T-cell (primary cell): ENCODE data around the gene CHRDL1. TPM values are rescaled to one million over a fixed set of nuclear protein-coding genes. Genes with fewer than 3 reads are reported as not detected.
"Not testable (repeated sequence)": the region's sequence is repeated elsewhere in the genome, so short reads cannot be mapped to it uniquely, and the experiment has no call there.

ENCODE experiments used
- ATAC-seq, 4 experiments: fragments of 200-7000 bp in 3 of 4; fragments of 150-1000 bp in 1 of 4; cut with Tn5 transposase; replicated peaks in 1 of 4; 1 replicate in 3 of 4; 2 replicates in 1 of 4; pipeline ENCODE4 v1.10.0; 2021; ENCODE audit warnings: moderate library complexity in 3 of 4, mild to moderate bottlenecking in 2 of 4, moderate number of reproducible peaks in 1 of 4
- CTCF ChIA-PET, 2 donors: fragments of 300-600 bp; sonication (Branson Sonifier 250); formaldehyde crosslinking; loops; one replicate each; lab custom pipeline; 2022; ENCODE audit warnings: antibody characterized with exemption in 2 of 2; lab: Charles Lee
- POLR2A ChIA-PET, 2 donors: fragments of 300-600 bp; sonication (Branson Sonifier 250); formaldehyde crosslinking; loops; one replicate each; lab custom pipeline; 2022; ENCODE audit warnings: antibody characterized with exemption in 2 of 2; lab: Charles Lee
- DNase-seq, 35 experiments: peaks; one replicate each; pipeline versions ENCODE4 v3.0.0 to v3.0.0-alpha.2; 2013 to 2023
- H3K27ac ChIP-seq: one replicate; pipeline ENCODE4 v1.5.1; 2013; ENCODE audit warnings: low read length
- H3K27me3 ChIP-seq, 2 experiments: replicated peaks in 1 of 2; 1 replicate in 1 of 2; 2 replicates in 1 of 2; pipeline versions ENCODE4 v1.6.1 to v1.7.0; 2013; ENCODE audit warnings: low read length in 1 of 2, mixed read lengths in 1 of 2; ENCODE audit not compliant: control insufficient read depth in 2 of 2, insufficient read depth in 2 of 2; ENCODE audit errors: extremely low read depth in 1 of 2
- H3K36me3 ChIP-seq, 2 donors: 1 replicate in 1 of 2; 2 replicates in 1 of 2; pipeline versions ENCODE4 v1.6.1 to v1.7.0; 2013; ENCODE audit warnings: low read length in 1 of 2; ENCODE audit not compliant: control insufficient read depth in 2 of 2, insufficient read depth in 1 of 2; ENCODE audit errors: extremely low read depth in 1 of 2
- H3K4me1 ChIP-seq, 2 experiments: 1 replicate in 1 of 2; 2 replicates in 1 of 2; pipeline versions ENCODE4 v1.6.1 to v1.7.0; 2013; ENCODE audit warnings: low read length in 2 of 2, mixed read lengths in 1 of 2; ENCODE audit not compliant: insufficient read depth in 2 of 2, control insufficient read depth in 1 of 2; ENCODE audit errors: extremely low read depth in 1 of 2
- H3K4me3 ChIP-seq, 2 donors: 1 replicate in 1 of 2; 2 replicates in 1 of 2; pipeline versions ENCODE4 v1.5.1 to v1.7.0; 2013; ENCODE audit warnings: mild to moderate bottlenecking in 2 of 2, low read length in 1 of 2, moderate library complexity in 1 of 2; ENCODE audit not compliant: control insufficient read depth in 1 of 2; ENCODE audit errors: extremely low read depth in 1 of 2
- H3K9me3 ChIP-seq: 2 replicates; pipeline ENCODE4 v1.7.0; 2013
- H3K27ac Mint-ChIP-seq, 2 donors: one replicate each; pipeline ENCODE4 v1.8.0; 2020 to 2021; ENCODE audit warnings: mild to moderate bottlenecking in 2 of 2, mixed read lengths in 2 of 2
- H3K27me3 Mint-ChIP-seq, 2 donors: one replicate each; pipeline ENCODE4 v1.8.0; 2021 to 2022; ENCODE audit warnings: mixed read lengths in 2 of 2
- H3K36me3 Mint-ChIP-seq: one replicate; pipeline ENCODE4 v1.8.0; 2021; ENCODE audit warnings: mixed read lengths
- H3K4me1 Mint-ChIP-seq, 3 donors: one replicate each; pipeline ENCODE4 v1.8.0; 2020 to 2022; ENCODE audit warnings: mixed read lengths in 3 of 3, mild to moderate bottlenecking in 1 of 3
- H3K4me3 Mint-ChIP-seq, 3 donors: one replicate each; pipeline ENCODE4 v1.8.0; 2020 to 2022; ENCODE audit warnings: mild to moderate bottlenecking in 3 of 3, mixed read lengths in 3 of 3, moderate library complexity in 3 of 3
- H3K9me3 Mint-ChIP-seq, 3 donors: one replicate each; pipeline ENCODE4 v1.8.0; 2020 to 2022; ENCODE audit warnings: mixed read lengths in 3 of 3
- WGBS: methylation state at CpG from one replicate; pipeline ENCODE4 v1.1.5; 2013; ENCODE audit warnings: missing lambda C conversion rate; ENCODE audit not compliant: insufficient coverage; 5-methylcytosine and 5-hydroxymethylcytosine counted together
- total RNA-seq, 35 experiments: library from RNA in 6 of 35; stranded (reverse) in 6 of 35; fragments of 120-200 nt in 1 of 35; gene quantifications; one replicate each; pipeline versions ENCODE4 v1.2.1 to v1.2.4 and lab custom pipeline; 2013 to 2026

Gene CHRDL1
- total RNA-seq, 5 donors from 2014 or later (not counting 1 experiment from before 2014, with no cell fraction given), result 0.09 TPM; not detected in 4

DNA sequence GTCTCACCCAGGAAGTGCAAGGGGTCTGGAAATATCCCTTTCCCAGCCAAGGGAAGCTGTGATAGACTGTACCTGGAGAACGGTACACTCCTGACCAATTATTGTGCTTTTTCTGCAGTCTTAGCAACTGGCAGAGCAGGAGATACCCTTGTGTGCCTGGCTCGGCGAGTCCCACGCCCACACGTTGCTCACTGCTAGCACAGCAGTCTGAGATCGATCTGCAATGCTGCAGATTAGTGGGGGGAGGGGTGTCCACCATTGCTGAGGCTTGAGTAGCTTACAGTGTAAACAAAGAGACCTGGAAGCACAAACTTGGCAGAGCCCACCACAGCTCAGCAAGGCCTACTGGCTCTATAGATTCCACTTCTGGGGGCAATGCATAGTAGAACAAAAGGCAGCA, 138.5 kb downstream of the CHRDL1 start:
- WGBS, result no CpG with 5 or more reads among the region's 6 CpGs
- H3K9me3 Mint-ChIP-seq, result peaks cover 0 to 6% (median 0%) of the 10 kb centered on the region in 3 donors

DNA sequence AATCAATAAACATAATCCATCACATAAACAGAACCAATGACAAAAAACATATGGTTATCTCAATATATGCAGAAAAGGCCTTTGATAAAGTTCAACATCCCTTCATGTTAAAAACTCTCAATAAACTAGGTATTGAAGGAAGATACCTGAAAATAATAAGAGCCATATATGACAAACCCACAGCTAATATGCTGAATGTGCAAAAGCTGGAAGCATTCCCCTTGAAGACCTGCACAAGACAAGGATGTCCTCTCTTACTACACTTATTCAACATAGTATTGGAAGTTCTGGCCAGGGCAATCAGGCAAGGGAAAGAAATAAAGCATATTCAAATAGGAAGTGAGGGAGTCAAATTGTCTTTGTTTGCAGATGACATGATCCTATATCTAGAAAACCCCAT, 141.3 kb downstream of the CHRDL1 start:
- POLR2A ChIA-PET, H3K9me3 Mint-ChIP-seq, ATAC-seq, H3K4me1 ChIP-seq, H3K4me3 Mint-ChIP-seq, H3K27ac Mint-ChIP-seq, CTCF ChIA-PET, H3K27me3 ChIP-seq, H3K4me3 ChIP-seq, H3K9me3 ChIP-seq, H3K4me1 Mint-ChIP-seq, DNase-seq, H3K36me3 Mint-ChIP-seq, H3K36me3 ChIP-seq, H3K27ac ChIP-seq: not testable (repeated sequence)
- H3K27me3 Mint-ChIP-seq, result peaks cover 3 to 17% of the 10 kb centered on the region in 2 donors

More for the DNA sequence above, 138.5 kb downstream of the CHRDL1 start:
- ChIA-PET POLR2A (no interaction called here), CTCF (no interaction called here)
- ATAC-seq (no peak), DNase-seq (no peak)
- no peak overlapping the region for H3K27ac ChIP-seq
- Mint-ChIP-seq H3K27ac (no peak overlapping the region), H3K4me3 (no peak overlapping the region), H3K27me3 (peaks cover 2 to 21% of the 10 kb centered on the region in 2 donors), H3K4me1 (no peaks in the 10 kb centered on the region), H3K36me3 (no peaks in the 10 kb centered on the region)
- H3K27me3 ChIP-seq, result peaks cover 0 to 3% of the 10 kb centered on the region in 2 experiments
- H3K9me3 ChIP-seq, result no peaks in the 10 kb centered on the region
- no peaks in the 10 kb centered on the region for H3K4me1 ChIP-seq
- H3K4me3 ChIP-seq, result no peak overlapping the region
- no peaks in the 10 kb centered on the region for H3K36me3 ChIP-seq

DNA sequence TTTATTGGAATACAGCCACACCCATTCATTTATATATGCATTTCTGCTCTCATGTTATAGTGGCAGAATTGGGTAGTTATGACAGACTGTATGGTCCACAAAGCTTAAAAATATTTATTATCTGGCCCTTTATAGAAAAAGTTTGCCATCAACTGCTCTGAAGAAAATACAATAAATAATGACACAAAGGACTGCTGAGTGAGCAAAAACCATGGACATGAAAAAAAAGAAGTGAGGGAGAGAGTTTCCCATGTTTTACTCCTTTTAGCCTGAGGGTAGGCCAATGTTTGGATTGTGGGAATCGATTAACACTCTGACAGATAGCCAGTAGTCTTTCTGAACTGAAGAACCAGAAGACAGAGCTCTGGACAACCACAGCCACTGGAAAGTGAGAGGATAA, 149.2 kb downstream of the CHRDL1 start:
- Mint-ChIP-seq H3K27ac (no peak overlapping the region), H3K36me3 (no peaks in the 10 kb centered on the region), H3K4me1 (no peaks in the 10 kb centered on the region), H3K27me3 (peaks cover 2 to 8% of the 10 kb centered on the region in 2 donors), H3K9me3 (no peaks in the 10 kb centered on the region), H3K4me3 (no peak overlapping the region)
- Histone ChIP-seq H3K27ac (no peak overlapping the region), H3K9me3 (no peaks in the 10 kb centered on the region), H3K36me3 (no peaks in the 10 kb centered on the region), H3K27me3 (no peaks in the 10 kb centered on the region), H3K4me1 (no peaks in the 10 kb centered on the region), H3K4me3 (no peak overlapping the region)
- ChIA-PET POLR2A (no interaction called here), CTCF (no interaction called here)
- WGBS, result no CpG with 5 or more reads among the region's 1 CpG
- DNase-seq, result no peak
- no peak for ATAC-seq
